Measurements from ENCODE around the gene KLHL17. TPM values are rescaled to one million over a fixed set of nuclear protein-coding genes. Genes with fewer than 3 reads are reported as not detected.

Gene KLHL17
- total RNA-seq, 1 donor from 2014 or later, result 17.0 TPM

DNA sequence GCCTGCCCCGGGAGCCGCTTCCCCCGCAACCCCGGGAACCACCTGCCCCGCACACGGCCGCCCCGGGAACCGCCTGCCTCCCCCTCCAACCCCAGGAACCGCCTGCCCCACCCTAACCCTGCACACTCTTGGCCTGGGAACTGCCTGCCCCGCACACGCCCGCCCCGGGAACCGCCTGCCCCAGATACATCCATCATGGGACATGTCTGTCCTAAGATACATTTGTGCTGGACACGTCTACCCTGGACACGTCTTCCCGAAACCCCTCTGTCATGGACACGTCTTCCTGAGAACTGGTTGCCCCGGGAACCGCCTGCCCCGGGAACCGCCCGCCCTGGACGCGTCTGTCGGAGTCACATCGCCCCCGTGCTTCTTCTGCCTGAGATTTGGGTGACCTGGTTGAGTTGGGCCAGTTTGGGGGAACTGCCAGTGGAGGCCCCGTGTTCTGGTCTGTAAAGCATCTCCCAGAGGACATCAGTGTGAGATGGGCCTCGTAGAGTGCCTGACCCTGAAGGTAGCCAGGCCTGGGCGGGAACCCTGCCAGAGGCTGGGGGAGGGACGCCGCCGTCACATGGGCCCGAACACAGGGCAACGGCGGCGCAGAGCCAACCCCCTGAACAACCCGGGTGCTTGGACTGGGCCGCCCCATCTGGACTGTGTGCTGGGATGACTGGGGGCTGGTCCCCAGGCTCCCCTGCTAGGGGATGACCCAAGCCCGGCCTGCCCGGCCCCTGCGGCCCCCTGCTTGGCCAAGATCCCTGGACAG lies 17.9 kb downstream of the KLHL17 start:
- intact Hi-C loops (cut with DNase I), result no loop called here
- Histone ChIP-seq H3K4me3 (no peak overlapping the region), H3K4me1 (peaks cover 11% of the 10 kb centered on the region), H3K27ac (no peak overlapping the region), H3K9me3 (no peaks in the 10 kb centered on the region), H3K27me3 (ENCODE audit: low read depth) (peaks cover 30% of the 10 kb centered on the region), H3K36me3 (no peaks in the 10 kb centered on the region)
- DNase-seq, result no peak
- ATAC-seq, result no peak
- TF ChIP-seq, protein P1, sequence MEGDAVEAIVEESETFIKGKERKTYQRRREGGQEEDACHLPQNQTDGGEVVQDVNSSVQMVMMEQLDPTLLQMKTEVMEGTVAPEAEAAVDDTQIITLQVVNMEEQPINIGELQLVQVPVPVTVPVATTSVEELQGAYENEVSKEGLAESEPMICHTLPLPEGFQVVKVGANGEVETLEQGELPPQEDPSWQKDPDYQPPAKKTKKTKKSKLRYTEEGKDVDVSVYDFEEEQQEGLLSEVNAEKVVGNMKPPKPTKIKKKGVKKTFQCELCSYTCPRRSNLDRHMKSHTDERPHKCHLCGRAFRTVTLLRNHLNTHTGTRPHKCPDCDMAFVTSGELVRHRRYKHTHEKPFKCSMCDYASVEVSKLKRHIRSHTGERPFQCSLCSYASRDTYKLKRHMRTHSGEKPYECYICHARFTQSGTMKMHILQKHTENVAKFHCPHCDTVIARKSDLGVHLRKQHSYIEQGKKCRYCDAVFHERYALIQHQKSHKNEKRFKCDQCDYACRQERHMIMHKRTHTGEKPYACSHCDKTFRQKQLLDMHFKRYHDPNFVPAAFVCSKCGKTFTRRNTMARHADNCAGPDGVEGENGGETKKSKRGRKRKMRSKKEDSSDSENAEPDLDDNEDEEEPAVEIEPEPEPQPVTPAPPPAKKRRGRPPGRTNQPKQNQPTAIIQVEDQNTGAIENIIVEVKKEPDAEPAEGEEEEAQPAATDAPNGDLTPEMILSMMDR (IDR thresholded peaks at IDR 0.05), result no peak

DNA sequence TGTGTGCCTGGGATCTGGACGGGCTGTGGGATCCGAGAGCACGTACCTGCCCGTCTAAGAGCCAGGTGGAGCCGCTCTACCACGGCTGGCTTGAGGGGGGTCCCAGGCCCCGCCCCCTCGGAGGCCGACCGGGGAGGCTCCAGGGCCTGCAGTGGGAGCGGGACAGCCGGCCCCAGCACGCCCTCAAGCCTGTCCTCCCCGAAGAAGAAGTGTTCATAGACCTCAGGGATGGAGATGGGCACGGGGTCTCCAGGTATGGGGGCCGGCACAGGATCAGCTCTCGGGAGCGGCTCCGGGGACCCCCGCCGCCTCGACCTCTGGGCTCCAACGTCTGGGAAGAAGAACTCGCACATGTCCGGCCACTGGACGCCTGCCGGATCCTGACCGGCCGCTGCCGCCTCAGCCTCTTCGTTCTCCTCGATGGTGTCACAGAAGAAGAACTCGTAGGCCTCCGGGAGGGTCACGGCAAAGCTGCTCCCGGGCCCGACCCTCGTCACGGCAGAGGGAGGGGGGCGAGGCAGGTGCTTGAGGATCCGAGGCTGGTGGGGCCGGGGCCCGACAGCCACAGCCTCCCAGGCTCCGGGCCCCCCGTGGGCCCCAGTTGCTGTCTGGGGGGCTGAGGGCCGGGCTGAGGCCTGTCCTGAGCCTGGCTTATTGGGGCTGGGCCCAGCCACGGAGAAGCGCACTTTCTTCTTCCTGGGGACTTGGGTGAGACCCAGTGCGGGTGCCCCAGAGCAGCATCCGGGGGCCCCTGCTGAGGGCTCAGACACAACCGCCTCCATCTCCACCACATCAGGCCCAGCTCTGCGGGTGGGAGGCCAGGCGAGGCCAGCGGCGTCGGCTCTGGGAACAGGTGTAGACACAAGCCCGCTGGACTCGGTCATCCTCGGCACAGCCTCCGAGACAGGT lies 18.7 kb downstream of the KLHL17 start:
- H3K27me3 ChIP-seq (ENCODE audit: low read depth), result peaks cover 27% of the 10 kb centered on the region
- DNase-seq, result no peak
- H3K36me3 ChIP-seq, result no peaks in the 10 kb centered on the region
- no peak overlapping the region for H3K4me3 ChIP-seq
- no peak overlapping the region for H3K27ac ChIP-seq
- peaks cover 11% of the 10 kb centered on the region for H3K4me1 ChIP-seq
- H3K9me3 ChIP-seq, result no peaks in the 10 kb centered on the region
- TF ChIP-seq, protein P1 (IDR thresholded peaks at IDR 0.05), result no peak
- no peak for ATAC-seq
- intact Hi-C loops (cut with DNase I), result no loop called here

DNA sequence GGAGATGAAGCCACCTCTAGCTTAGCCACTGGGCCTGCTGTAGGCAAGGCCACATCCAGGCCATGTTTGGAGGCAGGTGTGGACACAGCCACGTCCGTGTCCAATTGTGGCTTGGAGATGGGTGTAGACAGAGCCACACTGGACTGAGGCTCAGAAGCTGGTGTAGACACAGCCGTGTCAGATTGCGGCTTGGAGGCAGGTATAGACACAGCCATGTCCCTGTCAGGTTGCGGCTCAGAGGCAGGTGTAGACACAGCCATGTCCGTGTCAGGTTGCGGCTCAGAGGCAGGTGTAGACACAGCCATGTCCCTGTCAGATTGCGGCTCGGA lies 19.3 kb downstream of the KLHL17 start:
- no peak for ATAC-seq
- Histone ChIP-seq H3K27me3 (ENCODE audit: low read depth) (peaks cover 21% of the 10 kb centered on the region), H3K4me3 (no peak overlapping the region), H3K36me3 (no peaks in the 10 kb centered on the region), H3K27ac (no peak overlapping the region), H3K9me3 (no peaks in the 10 kb centered on the region), H3K4me1 (peaks cover 11% of the 10 kb centered on the region)
- no peak for DNase-seq
- intact Hi-C loops (cut with DNase I), result no loop called here
- TF ChIP-seq, protein P1 (IDR thresholded peaks at IDR 0.05), result no peak

DNA sequence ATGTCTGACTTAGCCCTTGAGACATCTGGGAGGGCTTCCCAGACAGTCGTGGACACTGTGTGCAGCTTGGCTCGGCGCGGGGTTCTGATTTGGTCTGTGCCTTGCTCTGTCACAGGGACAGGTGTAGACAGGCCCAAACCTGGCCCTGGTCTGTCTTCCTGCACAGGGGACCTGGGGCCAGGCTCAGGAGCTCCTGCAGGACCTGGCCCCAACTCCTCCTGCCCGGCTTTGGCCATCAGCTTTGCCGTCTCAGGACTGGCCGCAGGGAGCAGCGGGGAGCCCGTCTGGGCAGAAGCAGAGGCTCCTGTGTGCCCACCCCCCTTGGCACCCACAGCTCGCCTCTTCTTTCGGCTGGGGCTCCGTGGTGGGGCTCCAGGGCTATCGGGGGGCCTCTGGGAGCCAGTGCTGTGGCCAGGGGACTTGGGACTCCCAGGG lies 19.8 kb downstream of the KLHL17 start:
- TF ChIP-seq, protein P1 (IDR thresholded peaks at IDR 0.05), result no peak
- H3K4me1 ChIP-seq, result peaks cover 11% of the 10 kb centered on the region
- intact Hi-C loops (cut with DNase I), result no loop called here
- H3K9me3 ChIP-seq, result no peaks in the 10 kb centered on the region
- no peak for ATAC-seq
- peaks cover 20% of the 10 kb centered on the region for H3K27me3 ChIP-seq (ENCODE audit: low read depth)
- H3K36me3 ChIP-seq, result no peaks in the 10 kb centered on the region
- H3K27ac ChIP-seq, result no peak overlapping the region
- no peak for DNase-seq
- H3K4me3 ChIP-seq, result no peak overlapping the region

DNA sequence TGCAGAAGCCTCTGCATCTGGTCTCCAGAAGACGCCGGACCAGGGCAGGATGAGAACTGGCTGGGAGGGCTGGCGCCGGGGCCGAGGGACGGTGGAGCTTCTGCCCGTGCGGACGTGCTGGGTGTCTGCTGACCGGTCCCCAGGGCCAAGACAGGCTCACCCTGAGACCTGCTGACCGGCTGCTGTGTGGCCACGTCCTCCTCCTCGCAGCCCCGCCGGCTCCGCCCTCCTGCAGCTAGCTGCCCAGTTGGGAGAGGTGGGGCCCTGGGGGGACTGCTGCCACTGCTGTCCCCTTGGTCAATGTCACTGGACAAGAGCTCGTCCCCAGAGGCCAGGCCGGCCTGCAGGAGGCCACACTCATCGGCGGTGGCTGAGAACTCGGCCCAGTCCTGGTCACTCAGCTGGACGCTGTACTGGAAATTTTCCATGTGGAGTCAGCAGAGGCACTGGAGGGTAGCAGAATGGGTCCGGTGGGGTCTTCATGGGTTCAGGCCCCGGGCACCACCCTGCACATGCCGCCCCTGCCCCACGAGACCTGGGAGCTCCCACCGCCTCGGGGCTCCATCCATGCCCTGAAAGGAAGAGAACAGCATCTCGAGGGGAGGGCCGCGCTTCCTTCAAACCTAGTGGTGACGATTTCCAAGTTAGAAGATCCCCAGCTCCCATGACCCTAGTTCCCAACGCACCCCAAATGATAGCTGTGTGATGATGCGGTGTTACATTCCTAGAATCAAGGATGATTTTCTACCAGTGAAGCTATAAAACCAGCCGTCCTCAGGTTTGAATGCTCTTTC lies 20.4 kb downstream of the KLHL17 start:
- peaks cover 6% of the 10 kb centered on the region for H3K4me1 ChIP-seq
- no peaks in the 10 kb centered on the region for H3K9me3 ChIP-seq
- peaks cover 14% of the 10 kb centered on the region for H3K27me3 ChIP-seq (ENCODE audit: low read depth)
- DNase-seq (no peak), ATAC-seq (no peak)
- TF ChIP-seq, protein P1 (IDR thresholded peaks at IDR 0.05), result no peak
- no peak overlapping the region for H3K27ac ChIP-seq
- intact Hi-C loops (cut with DNase I), result no loop called here
- H3K4me3 ChIP-seq, result no peak overlapping the region
- no peaks in the 10 kb centered on the region for H3K36me3 ChIP-seq
